K562 (cell line): ENCODE measurements around the gene CNOT6. TPM values are rescaled to one million over a fixed set of nuclear protein-coding genes. Genes with fewer than 3 reads are reported as not detected.

Experiments used
- CEBPB ChIP-seq: fragments of 450-650 bp; IDR thresholded peaks from 2 replicates; pipeline ENCODE4 v1.6.1; 2016; ENCODE audit warnings: missing genetic modification characterization, missing compliant biosample characterization
- CEBPG ChIP-seq, 3 experiments: fragments of 200-800 bp in 1 of 3; sonication (Bioruptor generic) in 1 of 3; sonication (generic) in 1 of 3; formaldehyde crosslinking in 1 of 3; IDR thresholded peaks in 2 of 3; conservative IDR thresholded peaks in 1 of 3; 2 replicates each; pipeline versions ENCODE4 v1.6.1 to v1.8.0; 2016 to 2022; ENCODE audit warnings: missing compliant biosample characterization in 2 of 3, missing genetic modification characterization in 2 of 3, mild to moderate bottlenecking in 1 of 3, missing genetic modification reagents in 1 of 3
- EHMT2 ChIP-seq: fragments of 450-650 bp; IDR thresholded peaks from 2 replicates; pipeline ENCODE4 v1.6.1; 2018; ENCODE audit warnings: antibody characterized with exemption
- GATAD2B ChIP-seq: fragments of 450-650 bp; IDR thresholded peaks from 2 replicates; pipeline ENCODE4 v1.6.1; 2017; ENCODE audit warnings: mild to moderate bottlenecking, borderline replicate concordance
- KDM1A ChIP-seq, 2 experiments: fragments of 450-650 bp; IDR thresholded peaks; 2 replicates each; pipeline ENCODE4 v1.6.1; 2016; ENCODE audit warnings: mild to moderate bottlenecking in 2 of 2
- MAFF ChIP-seq: IDR thresholded peaks from 2 replicates; pipeline ENCODE4 v1.6.1; 2012; ENCODE audit warnings: low read length, improper control_type of control experiment
- PHF21A ChIP-seq: fragments of 450-650 bp; IDR thresholded peaks from 2 replicates; pipeline ENCODE4 v1.6.1; 2017; ENCODE audit warnings: low read depth, borderline replicate concordance
- SMARCA4 ChIP-seq: fragments of 450-650 bp; IDR thresholded peaks from 2 replicates; pipeline ENCODE4 v1.6.1; 2016
- TBL1XR1 ChIP-seq, 2 experiments: IDR thresholded peaks; 2 replicates each; pipeline ENCODE4 v1.6.1; 2012; ENCODE audit warnings: improper control_type of control experiment in 2 of 2, low read length in 2 of 2, mild to moderate bottlenecking in 1 of 2
- ZBTB1 ChIP-seq: sonication (generic); formaldehyde crosslinking; IDR thresholded peaks from 2 replicates; pipeline ENCODE4 v1.8.1; 2023; ENCODE audit warnings: missing genetic modification reagents, low read depth, mild to moderate bottlenecking, borderline replicate concordance
- ZKSCAN1 ChIP-seq: fragments of 150-350 bp; IDR thresholded peaks from 2 replicates; pipeline ENCODE4 v1.6.1; 2016; ENCODE audit warnings: low read depth, low read length
- polyA plus RNA-seq, 8 experiments: library from polyadenylated mRNA; depleted of rRNA in 4 of 8; stranded (reverse) in 5 of 8; unstranded in 3 of 8; fragments of >200 nt; fragmentation: Nextera tagmentation in 2 of 8; fragmentation: Illumina TruSeq in 1 of 8; extraction: Ambion mirVana in 2 of 8; extraction: Trizol in 1 of 8; gene quantifications; 2 replicates each; pipeline versions ENCODE4 v1.2.1 to v1.2.3, GENCODE V29; 2011 to 2014; ENCODE audit warnings: inconsistent platforms in 1 of 8, missing spikeins in 1 of 8
- total RNA-seq, 7 experiments: library from RNA; depleted of rRNA in 6 of 7; stranded (reverse); fragments of >200 nt in 6 of 7; fragmentation: Illumina TruSeq in 2 of 7; extraction: Trizol in 2 of 7; gene quantifications; 2 replicates each; pipeline versions ENCODE4 v1.2.1 to v1.2.3, GENCODE V29; 2011 to 2021; ENCODE audit warnings: low replicate concordance in 1 of 7
- TF ChIP-seq, protein P1 (sequence below), 2 experiments: fragments of 450-650 bp; formaldehyde crosslinking in 1 of 2; IDR thresholded peaks; 2 replicates each; pipeline versions ENCODE4 v1.4.0 to v1.6.1; 2014 to 2020; ENCODE audit warnings: mild to moderate bottlenecking in 2 of 2, borderline replicate concordance in 1 of 2, low read depth in 1 of 2
- TF ChIP-seq, protein P2 (sequence below): sonication (generic); formaldehyde crosslinking; IDR thresholded peaks from 2 replicates; pipeline ENCODE4 v1.8.1; 2023; ENCODE audit warnings: mild to moderate bottlenecking, missing genetic modification reagents

CNOT6 gene
- total and polyA plus RNA-seq, 9 of the 15 experiments (the other 6 are each of a cell fraction or from before 2014, with no cell fraction given) = 4.9 to 32.4 (median 14.0) TPM

DNA sequence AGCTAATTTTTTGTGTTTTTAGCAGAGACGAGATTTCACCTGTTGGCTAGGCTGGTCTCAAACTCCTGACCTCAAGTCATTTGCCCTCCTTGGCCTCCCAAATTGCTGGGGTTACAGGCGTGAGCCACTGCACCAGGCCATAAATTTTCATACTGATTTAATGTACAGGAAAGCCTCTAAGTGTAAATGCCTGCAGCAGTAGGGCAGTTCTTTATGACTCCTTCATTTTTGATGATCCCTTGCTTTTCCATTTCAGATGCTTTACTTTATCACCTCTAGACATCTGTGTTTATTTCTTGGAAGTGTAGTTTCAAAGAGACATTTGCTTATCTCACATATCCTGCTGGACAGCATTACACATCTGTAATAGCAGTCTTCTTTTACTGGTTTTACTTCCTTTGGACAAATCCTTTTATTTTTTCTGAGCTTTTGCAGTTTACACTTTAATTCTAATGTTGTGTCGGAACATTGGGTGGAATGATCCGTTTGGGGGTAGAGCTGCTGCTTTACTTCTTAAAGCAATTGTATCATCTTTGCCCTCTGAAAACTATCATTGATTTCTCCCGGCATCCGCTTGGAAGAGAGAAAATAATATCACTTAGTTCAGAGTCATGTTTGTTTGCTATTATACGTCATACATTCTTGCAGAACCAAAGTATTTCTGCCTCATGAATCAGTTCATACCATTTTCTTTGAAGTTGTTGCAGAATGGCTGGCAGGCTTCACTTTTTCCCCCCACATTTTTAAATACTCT is 61.2 kb downstream of the CNOT6 start (continued):
- TF ChIP-seq TBL1XR1 (IDR thresholded peaks at IDR 0.05; ENCODE audit: low read length in 2 of 2) (peak; percentile 81 to 98; a peak in 3 of 4 replicates), ZBTB1 (no peak), MAFF (peak; percentile 32; the same call in 1 of the 2 replicates), GATAD2B (peak; percentile 64; the same call in 1 of the 2 replicates), CEBPB (tag) (no peak), KDM1A (IDR thresholded peaks at IDR 0.05) (peak; percentile 98), SMARCA4 (peak; percentile 100), EHMT2 (peak; percentile 63; the same call in 1 of the 2 replicates), CEBPG (CRISPR knock-in tag; IDR thresholded peaks at IDR 0.05) (no peak), CEBPG (tag; conservative IDR thresholded peaks at IDR 0.05 in 1 of 2, IDR thresholded peaks at IDR 0.05 in 1 of 2) (peak in 1 of 2 experiments; percentile 60; a peak in 2 of 4 replicates), PHF21A (peak; percentile 27; the same call in 1 of the 2 replicates), ZKSCAN1 (no peak)
- TF ChIP-seq, protein P1, sequence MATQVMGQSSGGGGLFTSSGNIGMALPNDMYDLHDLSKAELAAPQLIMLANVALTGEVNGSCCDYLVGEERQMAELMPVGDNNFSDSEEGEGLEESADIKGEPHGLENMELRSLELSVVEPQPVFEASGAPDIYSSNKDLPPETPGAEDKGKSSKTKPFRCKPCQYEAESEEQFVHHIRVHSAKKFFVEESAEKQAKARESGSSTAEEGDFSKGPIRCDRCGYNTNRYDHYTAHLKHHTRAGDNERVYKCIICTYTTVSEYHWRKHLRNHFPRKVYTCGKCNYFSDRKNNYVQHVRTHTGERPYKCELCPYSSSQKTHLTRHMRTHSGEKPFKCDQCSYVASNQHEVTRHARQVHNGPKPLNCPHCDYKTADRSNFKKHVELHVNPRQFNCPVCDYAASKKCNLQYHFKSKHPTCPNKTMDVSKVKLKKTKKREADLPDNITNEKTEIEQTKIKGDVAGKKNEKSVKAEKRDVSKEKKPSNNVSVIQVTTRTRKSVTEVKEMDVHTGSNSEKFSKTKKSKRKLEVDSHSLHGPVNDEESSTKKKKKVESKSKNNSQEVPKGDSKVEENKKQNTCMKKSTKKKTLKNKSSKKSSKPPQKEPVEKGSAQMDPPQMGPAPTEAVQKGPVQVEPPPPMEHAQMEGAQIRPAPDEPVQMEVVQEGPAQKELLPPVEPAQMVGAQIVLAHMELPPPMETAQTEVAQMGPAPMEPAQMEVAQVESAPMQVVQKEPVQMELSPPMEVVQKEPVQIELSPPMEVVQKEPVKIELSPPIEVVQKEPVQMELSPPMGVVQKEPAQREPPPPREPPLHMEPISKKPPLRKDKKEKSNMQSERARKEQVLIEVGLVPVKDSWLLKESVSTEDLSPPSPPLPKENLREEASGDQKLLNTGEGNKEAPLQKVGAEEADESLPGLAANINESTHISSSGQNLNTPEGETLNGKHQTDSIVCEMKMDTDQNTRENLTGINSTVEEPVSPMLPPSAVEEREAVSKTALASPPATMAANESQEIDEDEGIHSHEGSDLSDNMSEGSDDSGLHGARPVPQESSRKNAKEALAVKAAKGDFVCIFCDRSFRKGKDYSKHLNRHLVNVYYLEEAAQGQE (IDR thresholded peaks at IDR 0.05; ENCODE audit: borderline replicate concordance) = peak; percentile 51; the same call in 1 of the 2 replicates
- TF ChIP-seq, protein P1 (CRISPR knock-in tag; IDR thresholded peaks at IDR 0.05; ENCODE audit: low read depth) = no peak
- TF ChIP-seq, protein P2, sequence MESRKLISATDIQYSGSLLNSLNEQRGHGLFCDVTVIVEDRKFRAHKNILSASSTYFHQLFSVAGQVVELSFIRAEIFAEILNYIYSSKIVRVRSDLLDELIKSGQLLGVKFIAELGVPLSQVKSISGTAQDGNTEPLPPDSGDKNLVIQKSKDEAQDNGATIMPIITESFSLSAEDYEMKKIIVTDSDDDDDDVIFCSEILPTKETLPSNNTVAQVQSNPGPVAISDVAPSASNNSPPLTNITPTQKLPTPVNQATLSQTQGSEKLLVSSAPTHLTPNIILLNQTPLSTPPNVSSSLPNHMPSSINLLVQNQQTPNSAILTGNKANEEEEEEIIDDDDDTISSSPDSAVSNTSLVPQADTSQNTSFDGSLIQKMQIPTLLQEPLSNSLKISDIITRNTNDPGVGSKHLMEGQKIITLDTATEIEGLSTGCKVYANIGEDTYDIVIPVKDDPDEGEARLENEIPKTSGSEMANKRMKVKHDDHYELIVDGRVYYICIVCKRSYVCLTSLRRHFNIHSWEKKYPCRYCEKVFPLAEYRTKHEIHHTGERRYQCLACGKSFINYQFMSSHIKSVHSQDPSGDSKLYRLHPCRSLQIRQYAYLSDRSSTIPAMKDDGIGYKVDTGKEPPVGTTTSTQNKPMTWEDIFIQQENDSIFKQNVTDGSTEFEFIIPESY (CRISPR knock-in tag) = peak; percentile 45; the same call in 1 of the 2 replicates
